ENCODE data around the gene ARHGEF40.

The ARHGEF40 gene

DNA sequence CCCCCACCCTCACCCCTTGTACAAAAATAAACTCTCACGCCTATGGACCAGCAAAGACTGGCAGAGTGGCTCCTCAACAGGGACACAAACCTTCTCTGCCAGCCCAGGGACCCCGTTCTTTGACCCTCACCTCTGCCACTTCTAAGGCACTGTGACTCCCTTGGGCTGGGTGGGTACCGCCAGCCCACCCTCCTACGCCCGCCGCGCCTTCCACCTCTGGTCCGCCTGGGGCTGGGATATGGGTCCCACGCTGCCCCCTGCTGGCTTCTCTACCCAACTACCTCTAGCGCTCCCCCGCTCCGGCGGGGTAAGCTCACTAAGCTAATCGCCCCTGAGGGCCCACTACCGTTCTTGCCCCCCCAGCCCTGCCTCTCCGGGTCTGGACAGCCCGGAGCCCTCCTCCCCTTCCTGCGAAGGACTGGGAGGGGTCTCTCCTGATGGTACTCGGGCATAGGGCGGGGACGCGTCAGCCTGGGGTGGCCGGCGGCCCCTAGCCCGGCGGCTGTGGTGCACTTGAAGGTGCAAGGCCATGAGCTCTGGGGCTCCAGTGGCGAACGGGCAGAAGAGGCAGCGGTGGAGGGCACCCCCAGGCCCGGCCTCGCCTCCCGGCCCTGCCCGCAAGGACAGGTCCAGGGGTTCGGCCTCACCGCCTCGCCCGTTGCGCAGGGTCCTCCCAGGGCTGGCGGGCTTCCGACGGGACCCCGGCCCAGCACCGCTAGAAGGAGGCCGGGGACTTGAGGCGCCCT lies 20.3 kb downstream of the ARHGEF40 start:
- Histone ChIP-seq H3K27me3 (ENCODE audit: control insufficient read depth, low read length) (no peaks in the 10 kb centered on the region), H3K9me3 (ENCODE audit: control insufficient read depth, insufficient read depth, low read length) (no peaks in the 10 kb centered on the region), H3K36me3 (ENCODE audit: control insufficient read depth, low read length) (peaks cover 3% of the 10 kb centered on the region; the same call in 1 of the 2 replicates), H3F3A (ENCODE audit: control insufficient read depth, insufficient read depth) (no peaks in the 10 kb centered on the region), H4K20me1 (ENCODE audit: control insufficient read depth, insufficient read depth, low read depth, low read length) (peaks cover 9% of the 10 kb centered on the region), H3K4me1 (ENCODE audit: control insufficient read depth, low read length) (peaks cover 20% of the 10 kb centered on the region), H3K4me2 (ENCODE audit: low read length) (no peak overlapping the region), H3K27ac (ENCODE audit: low read depth, low read length) (no peak overlapping the region), H3K79me2 (ENCODE audit: control insufficient read depth, low read length) (no peaks in the 10 kb centered on the region), H3K4me3 (ENCODE audit: low read length) (no peak overlapping the region), H3K9me2 (replicated peaks; ENCODE audit: control insufficient read depth, low read length) (no peaks in the 10 kb centered on the region)
- TF ChIP-seq, protein P1, sequence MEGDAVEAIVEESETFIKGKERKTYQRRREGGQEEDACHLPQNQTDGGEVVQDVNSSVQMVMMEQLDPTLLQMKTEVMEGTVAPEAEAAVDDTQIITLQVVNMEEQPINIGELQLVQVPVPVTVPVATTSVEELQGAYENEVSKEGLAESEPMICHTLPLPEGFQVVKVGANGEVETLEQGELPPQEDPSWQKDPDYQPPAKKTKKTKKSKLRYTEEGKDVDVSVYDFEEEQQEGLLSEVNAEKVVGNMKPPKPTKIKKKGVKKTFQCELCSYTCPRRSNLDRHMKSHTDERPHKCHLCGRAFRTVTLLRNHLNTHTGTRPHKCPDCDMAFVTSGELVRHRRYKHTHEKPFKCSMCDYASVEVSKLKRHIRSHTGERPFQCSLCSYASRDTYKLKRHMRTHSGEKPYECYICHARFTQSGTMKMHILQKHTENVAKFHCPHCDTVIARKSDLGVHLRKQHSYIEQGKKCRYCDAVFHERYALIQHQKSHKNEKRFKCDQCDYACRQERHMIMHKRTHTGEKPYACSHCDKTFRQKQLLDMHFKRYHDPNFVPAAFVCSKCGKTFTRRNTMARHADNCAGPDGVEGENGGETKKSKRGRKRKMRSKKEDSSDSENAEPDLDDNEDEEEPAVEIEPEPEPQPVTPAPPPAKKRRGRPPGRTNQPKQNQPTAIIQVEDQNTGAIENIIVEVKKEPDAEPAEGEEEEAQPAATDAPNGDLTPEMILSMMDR (IDR thresholded peaks at IDR 0.05; ENCODE audit: low read depth, low read length, poor library complexity, severe bottlenecking) = peak; percentile 67
- no peak for TF ChIP-seq EZH2phosphoT487 (IDR thresholded peaks at IDR 0.05; ENCODE audit: borderline replicate concordance, low read length)

DNA sequence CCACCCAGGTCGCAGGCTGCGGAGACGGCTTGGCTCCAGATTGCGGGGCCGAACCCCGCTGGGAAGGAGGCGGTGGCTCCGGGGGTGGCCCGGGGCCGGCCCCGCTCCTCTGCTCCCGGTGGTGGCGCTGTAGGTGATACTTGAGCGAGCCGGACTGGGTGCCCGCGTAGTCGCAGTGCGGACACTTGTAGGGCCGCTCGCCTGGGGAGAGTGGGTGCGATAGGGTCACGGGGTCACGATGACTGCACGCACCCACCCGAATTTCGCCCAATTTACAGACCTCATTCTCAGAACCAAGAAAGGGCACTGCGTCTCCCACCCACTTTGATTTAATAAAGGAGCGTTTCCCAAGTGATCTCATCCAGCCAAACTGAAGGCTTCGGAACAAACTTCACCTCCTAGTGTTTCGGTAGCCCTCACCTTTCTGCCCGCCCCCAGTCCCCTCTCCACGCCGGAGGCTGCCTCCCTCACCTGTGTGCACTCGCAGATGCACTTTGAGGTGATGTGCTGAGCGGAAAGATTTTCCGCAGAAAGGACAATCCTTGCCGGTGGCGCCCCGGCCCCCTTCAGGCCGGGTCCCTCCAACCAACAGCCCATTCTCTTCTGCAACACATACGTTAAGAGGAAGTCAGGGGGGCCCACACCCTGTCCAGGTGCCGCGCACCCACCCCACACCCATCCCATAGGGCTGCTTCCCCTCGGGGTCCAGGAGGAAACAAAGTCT lies 21.0 kb downstream of the ARHGEF40 start:
- Histone ChIP-seq H4K20me1 (ENCODE audit: control insufficient read depth, insufficient read depth, low read depth, low read length) (peaks cover 9% of the 10 kb centered on the region), H3F3A (ENCODE audit: control insufficient read depth, insufficient read depth) (peaks cover 1% of the 10 kb centered on the region; the same call in 1 of the 2 replicates), H3K36me3 (ENCODE audit: control insufficient read depth, low read length) (peaks cover 3% of the 10 kb centered on the region; the same call in 1 of the 2 replicates), H3K4me1 (ENCODE audit: control insufficient read depth, low read length) (peaks cover 20% of the 10 kb centered on the region), H3K9me3 (ENCODE audit: control insufficient read depth, insufficient read depth, low read length) (no peaks in the 10 kb centered on the region), H3K4me2 (ENCODE audit: low read length) (no peak overlapping the region), H3K79me2 (ENCODE audit: control insufficient read depth, low read length) (no peaks in the 10 kb centered on the region), H3K27me3 (ENCODE audit: control insufficient read depth, low read length) (no peaks in the 10 kb centered on the region), H3K27ac (ENCODE audit: low read depth, low read length) (no peak overlapping the region), H3K9me2 (replicated peaks; ENCODE audit: control insufficient read depth, low read length) (no peaks in the 10 kb centered on the region), H3K4me3 (ENCODE audit: low read length) (no peak overlapping the region)
- TF ChIP-seq, protein P1 (IDR thresholded peaks at IDR 0.05; ENCODE audit: low read depth, low read length, poor library complexity, severe bottlenecking) = no peak
- TF ChIP-seq EZH2phosphoT487 (IDR thresholded peaks at IDR 0.05; ENCODE audit: borderline replicate concordance, low read length) = no peak

DNA sequence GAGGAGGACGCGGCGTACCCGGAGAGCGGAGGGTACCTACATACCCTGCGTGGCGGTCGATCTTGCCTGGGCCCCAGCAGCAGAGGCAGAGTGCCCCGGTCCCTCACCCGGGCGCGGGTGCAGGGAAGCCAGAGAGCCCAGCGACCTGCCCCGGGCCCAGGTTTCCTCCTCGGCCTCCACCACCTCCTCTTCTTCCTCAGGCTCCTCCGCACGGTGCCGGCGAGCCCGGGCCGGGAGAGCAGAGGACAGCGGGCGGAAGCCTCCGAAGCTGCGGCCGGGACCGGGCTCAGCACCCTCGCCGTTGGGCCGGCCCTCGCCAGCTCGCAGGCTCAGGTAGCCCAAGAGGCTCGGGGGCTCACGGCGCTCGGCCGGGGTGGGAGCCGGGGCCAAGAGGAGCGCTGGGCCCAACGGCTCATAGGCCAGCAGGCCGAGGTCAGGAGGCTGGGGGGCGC lies 21.7 kb downstream of the ARHGEF40 start:
- Histone ChIP-seq H3K9me2 (replicated peaks; ENCODE audit: control insufficient read depth, low read length) (no peaks in the 10 kb centered on the region), H3K27me3 (ENCODE audit: control insufficient read depth, low read length) (no peaks in the 10 kb centered on the region), H3F3A (ENCODE audit: control insufficient read depth, insufficient read depth) (peaks cover 8% of the 10 kb centered on the region; the same call in 1 of the 2 replicates), H3K79me2 (ENCODE audit: control insufficient read depth, low read length) (no peaks in the 10 kb centered on the region), H3K9me3 (ENCODE audit: control insufficient read depth, insufficient read depth, low read length) (no peaks in the 10 kb centered on the region), H3K4me2 (ENCODE audit: low read length) (no peak overlapping the region), H3K4me3 (ENCODE audit: low read length) (no peak overlapping the region), H4K20me1 (ENCODE audit: control insufficient read depth, insufficient read depth, low read depth, low read length) (peaks cover 9% of the 10 kb centered on the region), H3K36me3 (ENCODE audit: control insufficient read depth, low read length) (peaks cover 3% of the 10 kb centered on the region; the same call in 1 of the 2 replicates), H3K27ac (ENCODE audit: low read depth, low read length) (no peak overlapping the region), H3K4me1 (ENCODE audit: control insufficient read depth, low read length) (peaks cover 20% of the 10 kb centered on the region)
- TF ChIP-seq, protein P1 (IDR thresholded peaks at IDR 0.05; ENCODE audit: low read depth, low read length, poor library complexity, severe bottlenecking) = no peak
- TF ChIP-seq EZH2phosphoT487 (IDR thresholded peaks at IDR 0.05; ENCODE audit: borderline replicate concordance, low read length) = no peak
